Hematopoietic multipotent progenitor cell treated with erythropoietin and hydrocortisone succinate and interleukin-3 and kit ligand, for 6 days (in vitro differentiated cells): ENCODE data around the gene ENTR1.

Experiments used
- DNase-seq: peaks from one replicate; pipeline ENCODE4 v3.0.0-alpha.2; 2015

ENTR1 gene

DNA sequence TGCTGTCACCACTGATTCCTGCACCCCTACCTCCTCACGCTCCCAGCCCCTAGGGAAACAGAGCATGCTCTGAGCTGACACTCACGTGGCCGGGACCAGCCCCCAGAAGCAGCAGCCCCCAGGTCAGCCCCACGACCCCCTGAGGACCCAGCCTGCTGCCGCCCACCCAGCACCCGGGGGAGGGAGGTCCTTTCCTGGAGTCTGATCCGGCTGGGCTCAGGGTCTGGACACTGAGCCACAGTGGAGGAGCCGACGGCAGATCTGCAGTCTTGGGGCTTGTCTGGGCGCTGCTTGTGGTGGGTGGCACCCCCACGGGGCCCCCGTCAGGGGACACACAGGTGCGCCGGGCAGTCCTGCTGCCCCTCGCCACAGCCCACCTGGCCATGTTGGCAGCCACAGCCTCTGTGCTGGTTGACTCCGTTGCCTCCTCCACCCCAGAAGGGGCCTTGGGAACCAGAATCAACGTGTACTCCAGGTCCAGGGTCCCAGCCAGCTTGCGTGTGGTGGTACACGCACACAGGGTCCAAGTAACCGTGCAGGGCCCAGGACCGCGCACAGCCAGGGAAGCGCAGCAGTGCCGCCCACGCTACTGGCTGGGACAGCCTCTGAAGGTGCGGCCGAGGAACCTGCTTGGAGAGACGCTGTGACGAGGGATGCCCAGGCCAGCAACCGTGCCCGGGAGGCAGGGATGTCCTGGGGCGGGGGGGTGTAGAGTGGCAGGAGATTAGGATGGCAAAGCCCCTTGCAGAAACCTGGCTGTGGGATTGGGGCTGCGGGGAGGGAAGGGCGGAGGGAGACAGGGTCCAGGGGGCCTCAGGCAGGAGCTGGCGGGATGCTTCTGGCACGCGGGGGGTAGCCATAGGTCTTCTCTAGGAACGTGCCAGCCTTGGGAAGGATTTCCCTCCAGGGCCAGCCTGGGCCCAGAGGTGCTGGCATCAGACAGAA, 50.4 kb downstream of the ENTR1 start:
- no peak for DNase-seq

DNA sequence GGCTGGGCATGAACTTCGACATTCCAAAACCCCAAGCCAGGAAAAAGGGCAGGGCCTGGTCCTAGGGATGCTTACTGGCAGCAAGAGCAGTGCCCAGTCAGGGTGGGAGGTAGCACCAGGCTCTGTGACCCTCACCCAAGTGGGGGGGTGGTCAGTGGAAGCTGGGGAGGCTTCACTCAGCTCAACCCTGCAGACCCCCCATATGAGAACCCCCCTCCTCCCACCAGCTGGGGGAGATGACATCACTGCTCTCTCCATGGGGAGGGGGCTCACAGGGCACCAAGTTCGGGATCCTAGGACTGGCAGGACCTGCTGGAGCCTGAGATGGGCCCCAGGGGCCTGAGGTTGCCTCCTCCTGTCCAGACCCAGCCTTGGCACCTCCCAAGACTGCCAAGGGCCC, 51.5 kb downstream of the ENTR1 start:
- DNase-seq: no peak

DNA sequence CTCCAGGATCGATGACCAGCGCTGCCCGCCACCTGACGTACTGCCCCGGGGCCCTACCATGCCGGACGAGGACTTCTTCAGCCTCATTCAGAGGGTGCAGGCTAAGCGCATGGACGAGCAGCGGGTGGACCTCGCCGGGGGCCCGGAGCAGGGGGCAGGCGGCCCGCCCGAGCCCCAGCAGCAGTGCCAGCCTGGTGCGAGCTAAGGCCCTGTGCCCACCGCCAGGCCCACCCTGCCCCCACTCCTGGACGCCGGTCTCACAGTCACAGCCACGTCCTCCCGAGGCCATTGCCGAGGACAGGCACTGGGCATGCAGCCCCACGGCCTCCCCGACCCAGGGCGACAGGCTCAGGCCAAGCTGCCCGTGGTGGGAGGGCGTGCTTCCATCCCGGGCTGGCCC, 52.4 kb downstream of the ENTR1 start:
- DNase-seq: no peak

DNA sequence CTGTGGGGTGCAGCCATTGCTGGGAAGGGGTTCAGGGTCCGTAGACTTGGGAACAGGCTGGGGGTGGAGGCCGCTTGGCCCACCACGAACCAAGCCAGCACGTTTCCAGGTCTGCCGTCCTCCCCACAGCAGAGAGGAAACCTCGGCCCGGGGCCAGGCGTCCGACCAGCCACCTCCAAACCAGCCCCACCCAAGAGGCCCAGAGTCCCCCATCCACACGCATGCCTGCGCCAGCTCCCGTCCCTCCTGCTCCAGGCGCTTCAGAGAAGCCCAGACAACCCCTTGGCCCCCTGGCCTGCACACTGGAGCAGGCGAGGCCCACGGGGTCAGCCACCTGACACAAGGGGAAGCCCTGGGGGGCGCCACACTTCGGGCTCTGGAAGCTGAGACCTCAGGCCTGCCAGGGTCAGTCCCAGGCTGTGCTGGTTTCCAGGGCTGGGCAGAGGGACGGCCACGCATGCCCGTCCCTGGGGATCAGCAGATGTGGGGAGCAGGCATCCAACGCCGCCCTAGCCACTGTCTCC, 53.1 kb downstream of the ENTR1 start:
- no peak for DNase-seq

DNA sequence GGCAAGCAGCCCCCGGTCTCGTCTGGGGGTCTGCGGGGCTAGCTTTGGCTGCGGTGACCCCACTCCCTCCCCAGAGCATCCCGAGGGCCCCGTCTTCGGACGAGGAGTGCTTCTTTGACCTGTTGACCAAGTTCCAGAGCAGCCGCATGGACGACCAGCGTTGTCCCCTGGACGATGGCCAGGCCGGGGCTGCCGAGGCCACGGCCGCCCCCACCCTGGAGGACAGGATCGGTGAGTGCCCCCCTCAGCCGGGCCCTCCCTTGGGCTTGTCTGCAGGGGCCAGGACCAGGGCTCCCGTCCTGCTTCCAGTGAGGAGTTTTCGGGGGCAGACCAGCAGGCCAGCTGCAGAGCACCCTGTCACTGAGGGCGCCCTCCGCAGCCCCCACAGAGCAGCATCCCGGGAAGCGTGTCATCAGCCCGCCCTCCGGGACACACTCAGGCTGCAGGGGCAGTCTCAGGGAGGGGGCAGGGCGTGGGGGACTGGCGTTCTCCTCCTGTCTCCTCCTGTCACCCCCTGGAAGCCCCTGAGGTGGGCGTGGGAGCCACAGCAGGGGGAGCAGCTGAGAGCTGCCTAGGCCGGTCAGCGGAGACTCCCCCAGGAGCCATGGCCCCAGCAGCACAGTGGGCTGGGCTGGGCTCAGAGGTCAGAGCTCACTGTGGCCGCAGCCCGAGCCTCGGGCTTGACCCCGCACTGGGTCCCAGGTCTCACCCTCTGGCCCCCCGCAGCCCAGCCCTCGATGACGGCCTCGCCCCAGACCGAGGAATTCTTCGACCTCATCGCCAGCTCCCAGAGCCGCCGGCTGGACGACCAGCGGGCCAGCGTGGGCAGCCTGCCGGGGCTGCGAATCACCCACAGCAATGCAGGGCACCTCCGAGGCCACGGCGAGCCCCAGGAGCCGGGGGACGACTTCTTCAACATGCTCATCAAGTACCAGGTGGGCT, 54.5 kb downstream of the ENTR1 start:
- no peak for DNase-seq

DNA sequence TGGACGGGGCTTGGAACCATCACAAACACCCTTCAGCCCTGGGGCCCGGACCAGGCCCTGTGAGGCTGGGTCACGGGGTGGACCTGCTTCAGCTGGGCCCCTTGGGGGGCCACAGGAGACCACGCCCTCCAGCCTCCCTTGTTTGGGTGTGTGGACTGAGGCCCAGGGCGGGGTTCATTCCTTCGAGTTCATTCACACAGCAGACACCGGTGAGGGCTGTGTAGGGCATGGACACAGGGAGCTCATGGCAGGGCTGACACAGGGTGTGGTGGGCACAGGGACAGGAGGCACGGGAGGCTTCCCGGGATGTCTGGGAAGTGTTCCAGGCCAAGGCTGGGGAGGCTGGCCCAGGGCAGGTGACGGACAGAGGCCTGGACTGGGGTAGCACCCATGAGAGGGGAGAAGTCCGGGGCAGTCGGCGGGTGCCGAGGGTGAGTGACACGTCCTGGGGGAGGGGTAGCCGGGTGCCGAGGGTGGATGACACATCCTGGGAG, 55.8 kb downstream of the ENTR1 start:
- peak; percentile 26 for DNase-seq

DNA sequence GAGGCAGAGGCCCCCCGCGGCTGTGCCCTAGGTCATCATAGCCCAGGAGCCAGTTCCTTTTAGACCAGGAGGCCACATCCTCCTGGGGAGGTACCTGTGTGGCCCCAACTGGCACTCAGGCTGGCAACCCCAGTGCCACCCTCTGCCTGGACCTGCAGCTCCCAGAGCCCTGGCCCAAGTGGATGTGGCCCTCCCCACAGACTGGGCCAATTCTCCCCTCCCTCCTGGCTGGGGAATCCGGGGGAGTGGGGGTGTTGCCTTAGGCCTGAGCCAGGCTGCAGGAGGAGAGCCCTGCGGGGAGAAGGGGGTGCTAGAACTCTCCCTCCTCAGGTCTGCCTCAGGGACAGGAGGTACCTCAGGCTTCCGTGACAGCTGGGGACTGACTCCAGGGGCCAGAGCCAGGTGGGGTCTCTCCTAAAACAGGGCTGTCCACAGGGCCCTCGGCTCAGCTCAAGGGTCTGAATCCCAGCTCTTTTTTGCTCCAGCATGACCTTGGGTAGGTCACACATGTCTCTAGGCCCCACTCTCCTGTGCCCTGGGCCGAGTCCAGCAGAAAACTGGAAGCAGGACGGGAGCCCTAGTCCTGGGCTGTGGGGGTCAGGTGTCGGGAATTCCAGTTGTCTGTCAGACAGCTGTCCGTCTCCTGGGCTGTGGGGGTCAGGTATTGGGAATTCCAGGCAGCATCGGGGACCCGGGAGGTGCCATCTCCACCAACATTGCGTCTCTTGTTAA, 56.5 kb downstream of the ENTR1 start:
- no peak for DNase-seq

DNA sequence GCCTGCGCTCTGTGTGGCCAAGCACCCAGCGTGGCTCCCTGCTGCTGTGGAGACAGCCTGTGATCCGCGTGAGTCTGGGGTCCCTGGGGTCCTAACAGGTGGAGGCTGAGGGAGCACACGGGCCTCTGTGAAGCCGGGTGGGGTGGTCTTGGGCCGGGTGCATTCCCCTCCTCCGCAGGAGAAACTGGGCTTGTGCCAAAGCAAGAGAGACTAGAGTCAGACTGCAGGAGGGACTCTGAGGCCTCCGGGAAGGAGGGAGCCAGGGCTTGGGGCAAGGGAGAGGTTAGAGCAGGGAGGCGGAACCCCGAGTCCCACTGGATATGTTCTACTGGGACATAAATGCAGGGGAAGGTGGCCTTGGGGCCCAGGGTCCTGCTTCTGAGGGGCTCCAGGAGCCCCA, 57.3 kb downstream of the ENTR1 start:
- DNase-seq: no peak

DNA sequence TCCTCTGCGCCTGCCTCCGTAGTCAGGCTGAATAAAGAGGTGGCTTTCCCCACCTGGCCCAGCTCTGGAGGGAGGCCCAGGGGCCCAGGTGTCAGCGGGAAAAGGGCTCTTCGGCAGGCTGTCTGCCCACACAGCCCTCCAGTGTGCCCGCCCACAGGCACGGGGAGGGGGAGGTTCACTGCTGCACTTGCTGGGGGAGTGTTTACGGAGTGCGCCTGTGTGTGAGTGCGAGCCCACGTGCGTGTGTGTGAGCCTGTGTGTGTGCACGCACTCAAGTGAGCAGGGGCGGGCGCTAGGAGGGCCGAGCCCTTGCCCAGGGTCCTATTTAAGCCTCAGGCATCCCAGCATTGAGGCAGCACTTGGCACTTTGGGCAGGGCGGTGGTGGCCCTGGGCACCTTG, 57.7 kb downstream of the ENTR1 start:
- DNase-seq: no peak
